T-helper 2 cell (primary cell): Measurements from ENCODE around the gene PES1.
"Not testable (repeated sequence)": the region's sequence is repeated elsewhere in the genome, so short reads cannot be mapped to it uniquely, and the experiment has no call there.

Source experiments
- DNase-seq, 5 experiments: peaks; one replicate each; pipeline versions ENCODE4 v3.0.0 to v3.0.0-alpha.2; 2012 to 2022

Gene PES1

DNA sequence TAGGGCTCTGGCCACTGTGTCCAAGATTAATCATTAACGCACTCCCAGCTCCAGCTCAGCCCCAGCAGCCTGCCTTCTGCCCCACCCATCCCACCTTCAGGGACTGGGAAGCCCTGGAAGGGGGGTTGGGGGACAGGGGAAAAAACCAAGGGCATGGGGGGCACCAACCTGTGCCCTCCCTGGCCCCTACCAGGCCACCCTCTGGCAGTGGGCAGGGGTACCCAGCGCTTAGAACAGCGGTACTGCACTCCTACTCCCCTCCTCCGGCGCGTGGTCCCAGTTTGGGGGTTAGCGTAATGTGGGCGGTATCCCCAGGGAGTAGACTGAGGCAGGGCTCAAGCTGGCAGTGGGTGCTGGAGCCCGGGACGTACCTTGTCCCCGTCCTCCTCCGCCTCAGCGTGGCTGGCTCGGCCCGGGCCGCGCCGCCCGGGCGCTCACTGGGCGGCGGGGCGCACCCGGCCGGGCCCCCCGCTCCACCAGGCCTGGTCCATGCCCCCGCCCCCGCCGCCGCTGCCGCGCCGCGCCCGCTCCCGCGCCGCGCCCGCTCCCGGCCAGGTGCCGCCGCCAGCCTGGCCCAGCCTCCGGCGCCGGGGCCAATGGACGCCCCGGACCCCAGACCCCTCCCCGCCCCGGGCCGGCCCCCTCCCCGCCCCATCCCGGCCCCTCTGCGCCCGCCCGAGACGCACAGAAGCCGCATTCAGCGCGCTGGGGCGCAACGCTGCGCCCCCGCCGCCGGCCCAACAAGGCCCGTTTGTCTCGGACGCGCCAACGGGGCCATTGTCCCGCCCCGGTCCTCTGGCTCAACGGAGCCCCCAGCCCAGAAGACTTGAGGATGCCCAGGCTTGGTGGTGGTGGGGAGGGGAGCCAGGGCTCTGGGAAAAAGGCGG, 17.4 kb downstream of the PES1 start, which contains the start of gene GAL3ST1:
TSS of gene GAL3ST1 (minus strand) at position 571 of the 887 bp plus-strand sequence. CDS start 17,273 bp downstream, outside the sequence.
- no peak for DNase-seq

DNA sequence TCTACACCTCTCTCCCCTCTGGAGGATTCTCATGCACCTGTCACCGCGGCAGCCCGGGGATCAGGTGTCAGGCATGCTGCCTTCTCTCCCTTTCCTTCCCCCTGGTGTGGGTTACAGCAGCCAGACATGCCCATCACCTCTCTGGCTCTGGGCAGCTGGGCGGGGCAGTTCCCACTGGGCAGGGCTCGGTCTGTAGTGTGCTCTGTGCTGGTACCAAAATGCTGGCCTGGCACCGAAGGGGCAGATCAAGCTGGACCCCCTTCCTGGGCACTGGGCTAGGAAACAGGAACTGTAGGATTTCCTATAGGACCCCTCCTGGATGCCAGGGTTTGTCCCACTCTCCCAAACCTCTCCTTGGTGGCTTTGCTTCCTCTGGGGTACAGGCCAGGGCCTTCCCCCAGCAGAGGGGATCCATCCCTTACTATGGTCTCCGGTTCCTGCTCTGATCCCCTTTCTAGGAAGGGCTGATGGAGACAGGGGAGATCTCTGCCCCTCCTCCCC, 18.1 kb downstream of the PES1 start:
- no peak for DNase-seq

DNA sequence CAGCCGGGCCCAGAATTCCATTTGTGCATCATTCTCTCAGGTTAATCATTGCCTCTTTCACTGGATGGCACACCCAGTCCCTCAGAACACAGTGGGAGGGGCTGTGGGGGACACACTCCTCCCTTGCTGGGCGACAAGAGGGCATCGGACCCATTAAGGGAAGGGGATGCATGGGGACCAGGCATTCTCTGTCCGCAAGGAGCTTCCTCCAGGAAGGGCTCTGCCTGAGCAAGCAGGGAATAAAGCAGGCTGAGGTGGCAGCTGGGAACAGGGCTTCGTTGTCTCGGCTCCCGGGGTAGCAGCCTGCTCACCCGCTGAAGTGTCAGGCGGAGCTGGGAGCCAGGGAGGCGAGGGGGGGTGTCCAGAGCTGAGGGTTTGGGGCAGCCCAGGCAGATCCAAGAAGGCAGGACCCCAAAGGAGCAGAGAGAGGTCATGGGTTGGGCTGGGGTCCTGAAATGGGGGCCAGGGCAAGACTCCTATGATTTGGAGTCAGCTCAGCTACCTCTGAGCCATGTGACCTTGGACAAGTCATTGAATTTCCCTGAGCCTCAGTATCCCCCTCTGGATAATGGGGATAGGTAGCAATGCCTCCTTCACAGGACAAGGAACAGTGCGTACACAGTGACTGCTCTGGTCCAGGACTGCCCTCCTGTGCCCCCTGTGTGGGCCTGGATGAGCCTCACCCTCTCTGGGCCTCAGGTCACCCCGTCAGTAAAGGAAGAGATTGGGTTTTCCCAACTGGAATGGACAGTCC, 18.7 kb downstream of the PES1 start:
- DNase-seq: no peak

DNA sequence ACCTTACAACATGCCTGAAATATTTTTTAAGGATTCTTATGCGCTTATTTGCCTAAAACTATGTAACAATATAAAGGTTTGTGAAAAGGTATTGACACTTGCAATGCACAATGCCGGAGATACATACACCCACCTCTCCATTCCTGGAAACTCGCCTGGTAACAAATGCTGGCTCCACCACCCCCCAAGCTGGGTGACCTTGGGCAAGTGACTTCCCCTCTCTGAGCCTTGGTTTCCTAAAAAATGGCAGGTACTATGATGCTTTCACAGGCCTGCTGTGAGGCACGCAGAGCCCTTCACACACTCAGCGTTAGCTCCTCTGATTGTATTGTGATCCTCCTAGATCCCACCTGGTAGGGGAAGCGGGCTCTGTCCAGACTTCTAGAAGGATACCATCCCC, 19.5 kb downstream of the PES1 start:
- DNase-seq: no peak

- DNase-seq: no peak
Measured at GRCh38 chr22:30569674-30570202, 22.0 kb downstream of the PES1 start.

- DNase-seq: no peak
Measured at GRCh38 chr22:30568137-30568805, 23.4 kb downstream of the PES1 start.

DNA sequence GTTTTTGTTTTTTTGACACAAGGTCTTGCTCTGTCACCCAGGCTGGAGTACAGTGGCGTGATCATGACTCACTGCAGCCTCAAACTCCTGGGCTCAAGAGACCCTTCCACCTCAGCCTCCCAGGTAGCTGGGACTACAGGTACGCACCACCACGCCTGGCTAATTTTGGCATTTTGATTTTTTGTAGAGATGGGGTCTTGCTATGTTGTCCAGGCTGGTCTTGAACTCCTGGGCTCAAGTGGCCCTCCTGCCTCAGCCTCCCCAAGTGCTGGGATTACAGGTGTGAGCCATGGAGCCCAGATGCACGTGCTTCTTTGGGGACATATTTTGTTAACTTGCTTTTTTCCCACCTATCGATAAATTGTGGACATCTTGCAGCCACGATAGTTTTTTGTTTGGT, 24.4 kb downstream of the PES1 start:
- not testable (repeated sequence) for DNase-seq

DNA sequence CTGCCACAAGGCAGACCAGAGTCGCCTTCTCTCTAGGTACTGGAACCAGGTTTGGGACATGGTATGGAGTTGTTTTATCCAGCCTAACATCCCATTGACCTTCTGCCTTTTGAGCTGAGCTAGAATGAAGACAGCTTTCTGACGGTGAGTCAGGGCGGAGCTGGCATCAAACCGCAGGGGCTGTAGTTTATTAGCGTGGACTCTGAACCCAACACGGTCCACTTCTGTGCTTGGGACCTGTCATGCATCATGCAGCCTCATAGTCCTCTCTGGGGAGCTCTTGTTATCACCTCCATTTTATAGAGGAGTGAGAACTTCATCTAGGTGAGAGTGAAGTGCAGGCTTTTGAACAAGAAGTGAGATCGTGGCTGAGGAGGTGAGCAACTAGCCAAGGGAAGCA, 25.6 kb downstream of the PES1 start:
- DNase-seq: no peak

DNA sequence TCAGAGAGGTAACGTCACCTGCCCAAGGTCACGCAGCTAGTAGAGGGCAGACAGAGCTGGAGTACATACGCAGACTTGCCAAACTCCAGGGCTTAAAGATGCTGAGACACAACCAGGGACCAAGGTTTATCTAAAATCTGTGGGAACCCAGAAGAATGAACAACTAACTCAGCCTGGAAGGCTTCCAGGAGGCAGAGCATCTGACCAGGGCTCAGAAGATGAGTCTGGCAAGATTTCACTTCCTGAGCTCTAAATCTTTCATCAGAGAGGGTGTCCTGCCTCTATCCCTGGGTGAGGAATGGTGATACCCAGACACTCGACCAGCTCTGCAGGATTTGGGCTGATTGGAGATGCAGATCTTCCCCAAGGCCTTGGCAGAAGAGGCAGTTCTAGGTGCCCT, 26.4 kb downstream of the PES1 start:
- DNase-seq: no peak

DNA sequence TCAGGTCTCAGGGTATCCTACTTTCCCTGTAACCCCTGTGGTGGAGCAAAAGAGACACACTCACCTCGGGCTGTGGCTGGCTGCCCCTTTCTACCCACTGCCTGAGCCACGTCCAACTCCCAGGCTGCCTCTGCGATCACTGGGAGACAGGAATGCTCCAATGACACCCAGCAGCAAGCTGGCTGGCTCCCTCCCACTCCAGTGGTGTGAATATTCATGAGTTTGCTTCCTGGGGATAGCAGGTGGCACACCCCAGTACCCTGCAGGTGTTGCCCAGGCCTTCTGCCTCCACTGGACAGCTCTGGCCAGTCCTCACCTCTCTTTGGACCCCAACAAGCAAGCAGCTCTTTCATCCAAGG, 27.0 kb downstream of the PES1 start:
- DNase-seq: no peak

- DNase-seq: no peak
Measured at GRCh38 chr22:30564045-30564760, 27.5 kb downstream of the PES1 start.

- no peak for DNase-seq
Measured at GRCh38 chr22:30562366-30562765, 29.3 kb downstream of the PES1 start.

GRCh38 chr22:30561402-30562189, 30.1 kb downstream of the PES1 start:
- no peak for DNase-seq

DNA sequence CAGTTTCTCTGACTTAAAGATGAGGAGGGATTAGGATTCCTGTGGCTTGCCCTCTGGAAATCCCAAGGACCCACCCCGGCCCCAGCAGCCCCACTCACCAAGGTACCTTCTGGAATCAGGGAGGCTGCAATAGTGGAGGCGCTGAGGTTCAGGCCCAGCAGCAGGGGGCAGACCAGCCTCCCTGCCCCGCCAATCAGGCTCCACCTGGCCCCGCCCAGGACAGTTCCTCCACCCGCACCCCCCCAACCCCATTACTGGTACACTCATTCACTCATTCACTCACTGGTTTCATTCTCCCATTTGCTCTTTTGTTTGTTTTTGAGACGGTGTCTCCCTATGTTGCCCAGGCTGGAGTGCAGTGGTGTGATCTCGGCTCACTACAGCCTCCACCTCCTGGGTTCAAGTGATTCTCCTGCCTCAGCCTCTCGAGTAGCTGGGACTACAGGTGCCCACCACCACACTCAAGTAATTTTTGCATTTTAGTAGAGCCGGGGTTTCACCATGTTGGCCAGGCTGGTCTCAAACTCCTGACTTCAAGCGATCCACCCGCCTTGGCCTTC, 31.0 kb downstream of the PES1 start:
- peak in 1 of 5 experiments; percentile 27 for DNase-seq

- no peak for DNase-seq
Measured at GRCh38 chr22:30559889-30560288, 31.8 kb downstream of the PES1 start.

DNA sequence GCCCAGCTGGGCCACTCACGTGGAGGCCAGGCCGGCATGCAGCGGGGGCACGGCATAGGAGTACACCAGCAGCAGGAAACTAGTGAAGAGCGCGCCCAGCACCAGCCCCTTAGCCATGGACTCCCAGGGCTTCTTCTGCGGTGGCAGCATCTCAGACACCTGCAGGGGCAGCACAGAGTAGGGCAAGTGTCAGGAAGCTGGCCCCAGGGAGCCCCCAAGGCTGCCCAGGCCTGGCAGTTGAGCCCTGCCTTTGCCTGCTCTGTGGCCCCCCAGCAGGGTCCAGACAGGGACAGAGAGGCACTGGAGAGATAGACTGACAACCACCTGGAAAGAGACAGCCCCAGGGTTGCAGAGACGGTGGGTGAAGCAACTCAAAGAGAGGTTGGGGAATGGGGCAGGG, 34.5 kb downstream of the PES1 start:
- no peak for DNase-seq

- no peak for DNase-seq
Measured at GRCh38 chr22:30556388-30556787, 35.3 kb downstream of the PES1 start.

DNA sequence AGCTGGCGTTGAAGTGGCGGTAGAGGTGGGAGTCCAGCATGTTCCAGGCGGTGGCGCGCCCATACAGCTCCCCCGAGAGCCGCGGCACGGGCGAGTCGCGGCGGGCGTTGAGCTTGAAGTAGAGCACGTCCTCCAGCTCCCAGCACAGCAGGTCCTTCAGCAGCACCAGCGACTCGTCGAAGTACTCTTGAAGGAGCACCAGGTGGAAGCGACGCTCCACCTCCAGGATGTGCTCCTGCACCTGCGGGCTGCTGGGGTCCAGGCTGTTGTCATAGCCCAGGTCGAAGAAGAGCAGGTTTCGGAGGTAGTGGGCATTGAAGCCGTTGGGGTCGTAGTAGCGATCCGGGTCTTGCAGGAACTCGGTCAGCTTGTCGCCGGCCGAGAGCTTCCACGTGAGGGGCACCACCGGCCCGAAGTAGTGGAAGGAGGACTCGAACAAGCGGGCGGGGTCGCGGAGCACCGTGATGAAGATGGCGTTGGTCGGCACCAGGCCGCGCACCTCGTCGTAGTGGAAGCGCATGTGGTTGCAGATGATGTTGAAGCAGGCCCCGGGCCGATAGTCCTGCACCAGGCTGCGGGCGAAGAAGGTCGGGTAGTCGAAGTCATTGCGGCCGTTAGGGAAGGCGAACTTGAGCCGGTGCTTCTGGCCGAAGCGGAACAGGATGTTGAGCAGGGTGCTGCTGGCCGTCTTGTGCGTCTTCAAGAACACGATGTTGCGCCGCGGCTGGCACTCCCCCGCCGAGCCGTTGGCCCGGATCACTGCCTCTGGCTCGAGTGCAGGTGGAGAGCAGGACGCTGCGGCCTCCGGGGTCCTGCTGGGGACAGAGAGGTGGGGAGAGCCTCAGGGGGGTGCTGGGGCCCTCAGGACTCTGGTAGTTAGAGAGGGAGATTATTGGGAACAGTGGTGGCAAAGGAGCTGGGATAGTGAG, 36.2 kb downstream of the PES1 start:
- DNase-seq: no peak

- DNase-seq: no peak
Measured at GRCh38 chr22:30553971-30554370, 37.7 kb downstream of the PES1 start.

DNA sequence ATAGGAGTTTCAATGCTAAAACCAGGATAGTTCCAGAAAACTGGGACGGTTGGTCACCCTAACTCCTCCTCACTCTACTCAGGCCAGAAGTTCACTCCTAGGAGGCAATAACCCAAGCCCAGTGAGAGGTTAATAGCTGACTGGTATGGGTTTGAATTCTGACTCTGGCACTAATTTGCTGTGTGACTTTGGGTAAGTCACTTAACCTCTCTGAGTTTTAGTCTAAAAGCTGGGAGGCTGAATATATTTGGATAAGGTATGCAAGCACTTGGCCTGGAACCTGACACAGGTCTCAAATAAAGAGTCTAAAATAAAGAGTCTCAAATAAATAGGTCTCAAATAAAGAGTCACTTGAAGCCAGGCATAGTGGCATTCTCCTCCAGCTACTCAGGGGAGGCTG, 39.0 kb downstream of the PES1 start:
- DNase-seq: no peak
